Measurements from ENCODE around the gene VAMP4.

GRCh38 chr1:171769171-171769570 is 27.3 kb upstream of the VAMP4 start:
- TF ChIP-seq POLR2A (IDR thresholded peaks at IDR 0.05), result no peak
- no peak for TF ChIP-seq CTCF (IDR thresholded peaks at IDR 0.05 in 8 of 11, conservative IDR thresholded peaks at IDR 0.05 in 3 of 11)
- TF ChIP-seq POLR2AphosphoS5 (IDR thresholded peaks at IDR 0.05), result no peak
